Hepatocyte (in vitro differentiated cells): Measurements from ENCODE around the gene CPLANE2.

Experiments used
- EZH2 ChIP-seq: fragments of 200-600 bp; sonication (generic); IDR thresholded peaks from 2 replicates; pipeline ENCODE4 v1.6.1; 2016; ENCODE audit warnings: antibody characterized with exemption, mild to moderate bottlenecking, borderline replicate concordance
- EZH2phosphoT487 ChIP-seq: fragments of 200-600 bp; sonication (generic); IDR thresholded peaks from one replicate; pipeline ENCODE4 v1.6.1; 2018; ENCODE audit warnings: antibody characterized with exemption, mild to moderate bottlenecking, low read depth, moderate library complexity; ENCODE audit not compliant: unreplicated experiment, severe bottlenecking
- TF ChIP-seq, protein P1 (sequence below): fragments of 200-600 bp; sonication (generic); IDR thresholded peaks from 2 replicates; pipeline ENCODE4 v1.5.1; 2016; ENCODE audit warnings: antibody characterized with exemption, mild to moderate bottlenecking; ENCODE audit not compliant: poor library complexity

GRCh38 chr1:16205891-16206546 lies 31.0 kb downstream of the CPLANE2 start:
- TF ChIP-seq, protein P1, sequence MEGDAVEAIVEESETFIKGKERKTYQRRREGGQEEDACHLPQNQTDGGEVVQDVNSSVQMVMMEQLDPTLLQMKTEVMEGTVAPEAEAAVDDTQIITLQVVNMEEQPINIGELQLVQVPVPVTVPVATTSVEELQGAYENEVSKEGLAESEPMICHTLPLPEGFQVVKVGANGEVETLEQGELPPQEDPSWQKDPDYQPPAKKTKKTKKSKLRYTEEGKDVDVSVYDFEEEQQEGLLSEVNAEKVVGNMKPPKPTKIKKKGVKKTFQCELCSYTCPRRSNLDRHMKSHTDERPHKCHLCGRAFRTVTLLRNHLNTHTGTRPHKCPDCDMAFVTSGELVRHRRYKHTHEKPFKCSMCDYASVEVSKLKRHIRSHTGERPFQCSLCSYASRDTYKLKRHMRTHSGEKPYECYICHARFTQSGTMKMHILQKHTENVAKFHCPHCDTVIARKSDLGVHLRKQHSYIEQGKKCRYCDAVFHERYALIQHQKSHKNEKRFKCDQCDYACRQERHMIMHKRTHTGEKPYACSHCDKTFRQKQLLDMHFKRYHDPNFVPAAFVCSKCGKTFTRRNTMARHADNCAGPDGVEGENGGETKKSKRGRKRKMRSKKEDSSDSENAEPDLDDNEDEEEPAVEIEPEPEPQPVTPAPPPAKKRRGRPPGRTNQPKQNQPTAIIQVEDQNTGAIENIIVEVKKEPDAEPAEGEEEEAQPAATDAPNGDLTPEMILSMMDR: no peak
- TF ChIP-seq EZH2 (no peak), EZH2phosphoT487 (no peak)
